HepG2 (cell line): ENCODE data around the gene EBP. TPM values are rescaled to one million over a fixed set of nuclear protein-coding genes. Genes with fewer than 3 reads are reported as not detected.

Experiments used
- ATAC-seq: fragments of 200-7000 bp; cut with Tn5 transposase; 3 replicates; pipeline ENCODE4 v1.9.1; 2020; ENCODE audit warnings: mild to moderate bottlenecking, moderate library complexity
- BruUV-seq: library from RNA; stranded (reverse); fragments of 400-500 nt; replicated peaks from 2 replicates; lab custom pipeline; 2021; lab: Mats Ljungman, UMichigan
- CTCF ChIA-PET: fragments of 300-600 bp; formaldehyde crosslinking; extraction: SDS; loops from one replicate; lab custom pipeline; 2021; ENCODE audit warnings: low total read pairs, inconsistent platforms, low intra/inter-chr PET ratio; lab: Yijun Ruan, JAX
- POLR2A ChIA-PET: fragments of 350-600 bp; sonication (Branson Sonifier 250); formaldehyde crosslinking; loops from one replicate; lab custom pipeline; 2020; ENCODE audit warnings: antibody characterized with exemption, inconsistent platforms; lab: Yijun Ruan, JAX
- DNase-seq: peaks from one replicate; pipeline ENCODE4 v3.0.0-alpha.2; 2015; ENCODE audit warnings: low spot score
- FAIRE-seq: peaks from 3 replicates; lab custom pipeline; 2011; peaks lifted over from hg19 to GRCh38; lab: Jason Lieb, UNC
- H2AFZ ChIP-seq: one replicate; pipeline ENCODE4 v1.6.1; 2011; ENCODE audit warnings: low read length, inconsistent platforms
- H3K27ac ChIP-seq: fragments of 300-600 bp; 3 replicates; pipeline ENCODE4 v1.8.0; 2011; ENCODE audit warnings: mixed run types, mild to moderate bottlenecking, mixed read lengths, low read length, inconsistent platforms; ENCODE audit not compliant: insufficient read depth; ENCODE audit errors: extremely low read length
- H3K27me3 ChIP-seq, 2 experiments: fragments of 200-600 bp in 1 of 2; 2 replicates in 1 of 2; 3 replicates in 1 of 2; pipeline versions ENCODE4 v1.6.0 to v1.8.0; 2011; ENCODE audit warnings: low read length in 2 of 2, mild to moderate bottlenecking in 2 of 2, moderate library complexity in 2 of 2, inconsistent platforms in 1 of 2; ENCODE audit not compliant: insufficient read depth in 2 of 2, control insufficient read depth in 1 of 2
- H3K36me3 ChIP-seq, 2 experiments: fragments of 200-600 bp in 1 of 2; replicated peaks in 1 of 2; 2 replicates in 1 of 2; 3 replicates in 1 of 2; pipeline versions ENCODE4 v1.5.1 to v1.8.0; 2011; ENCODE audit warnings: low read length in 2 of 2, inconsistent platforms in 1 of 2; ENCODE audit not compliant: insufficient read depth in 2 of 2, control insufficient read depth in 1 of 2
- H3K4me1 ChIP-seq: 2 replicates; pipeline ENCODE4 v1.5.1; 2012; ENCODE audit warnings: low read length, inconsistent platforms; ENCODE audit not compliant: insufficient read depth
- H3K4me2 ChIP-seq: 2 replicates; pipeline ENCODE4 v1.6.0; 2011; ENCODE audit warnings: low read depth, low read length, inconsistent platforms
- H3K4me3 ChIP-seq, 3 experiments: fragments of 200-600 bp in 1 of 3; sonication (generic), shearing (Covaris generic) in 1 of 3; replicated peaks in 1 of 3; 2 replicates each; pipeline ENCODE4 v1.5.1; 2011 to 2016; ENCODE audit warnings: low read length in 3 of 3, inconsistent platforms in 2 of 3, low read depth in 2 of 3, mild to moderate bottlenecking in 2 of 3, control low read depth in 1 of 3, mixed read lengths in 1 of 3; ENCODE audit not compliant: insufficient read depth in 1 of 3
- H3K79me2 ChIP-seq: one replicate; pipeline ENCODE4 v1.6.1; 2011; ENCODE audit warnings: low read length, inconsistent platforms; ENCODE audit not compliant: insufficient read depth
- H3K9ac ChIP-seq: 2 replicates; pipeline ENCODE4 v1.6.0; 2011; ENCODE audit warnings: mild to moderate bottlenecking, low read depth, low read length, inconsistent platforms; ENCODE audit not compliant: insufficient read depth
- H3K9me3 ChIP-seq: 2 replicates; pipeline ENCODE4 v1.5.1; 2012; ENCODE audit warnings: mild to moderate bottlenecking, low read length
- H4K20me1 ChIP-seq: 2 replicates; pipeline ENCODE4 v1.6.0; 2011; ENCODE audit warnings: inconsistent platforms, mild to moderate bottlenecking, low read length, moderate library complexity; ENCODE audit not compliant: insufficient read depth
- FIP1L1 ChIP-seq: fragments of 200-400 bp; formaldehyde crosslinking; IDR thresholded peaks from 2 replicates; pipeline ENCODE4 v1.6.1; 2018; ENCODE audit warnings: low read depth, mild to moderate bottlenecking, low read length, moderate library complexity, borderline replicate concordance; ENCODE audit not compliant: insufficient read depth
- PAWR ChIP-seq: sonication (generic); formaldehyde crosslinking; IDR thresholded peaks from 2 replicates; pipeline ENCODE4 v1.4.0; 2020; ENCODE audit warnings: missing genetic modification reagents, mild to moderate bottlenecking, borderline replicate concordance
- PPARG ChIP-seq: conservative IDR thresholded peaks from 2 replicates; pipeline ENCODE4 v1.6.1; 2016; ENCODE audit warnings: missing biosample characterization, missing genetic modification reagents
- ZNF24 ChIP-seq: fragments of 450-650 bp; IDR thresholded peaks from 2 replicates; pipeline ENCODE4 v1.6.1; 2017; ENCODE audit warnings: antibody characterized with exemption, mild to moderate bottlenecking
- WGBS: methylation state at CpG from one replicate; pipeline ENCODE4 v1.1.6; 2017; ENCODE audit warnings: low lambda C conversion rate; 5-methylcytosine and 5-hydroxymethylcytosine counted together
- in situ Hi-C: cut with HindIII; loops from 2 replicates; pipeline ENCODE4 v1.10.0; 2017; ENCODE audit warnings: low pct_unique_long_range_greater_than_20kb; ENCODE audit not compliant: extremely low pct_ligation_motif_present
- intact Hi-C: fragments of 100-400 bp; cut with micrococcal nuclease; formaldehyde crosslinking; loops from one replicate; pipeline ENCODE4 v1.10.0; 2022; ENCODE audit not compliant: unreplicated experiment
- polyA plus RNA-seq, 8 experiments: library from polyadenylated mRNA; depleted of rRNA in 3 of 8; stranded (reverse) in 7 of 8; unstranded in 1 of 8; fragments of >200 nt; fragmentation: Illumina TruSeq in 4 of 8; extraction: Trizol in 4 of 8; gene quantifications; 2 replicates each; pipeline versions ENCODE4 v1.2.1 to v1.2.3, GENCODE V29; 2011 to 2016; ENCODE audit warnings: low read depth in 4 of 8, missing spikeins in 1 of 8, mixed read lengths in 1 of 8; ENCODE audit not compliant: insufficient read depth in 1 of 8
- total RNA-seq, 5 experiments: library from RNA; depleted of rRNA; stranded (reverse); fragments of >200 nt; fragmentation: Illumina TruSeq; extraction: Trizol; gene quantifications; 2 replicates each; pipeline ENCODE4 v1.2.3, GENCODE V29; 2016; ENCODE audit warnings: low read depth in 1 of 5
- TF ChIP-seq, protein P1 (sequence below): IDR thresholded peaks from 2 replicates; pipeline ENCODE4 v1.6.1; 2016; ENCODE audit warnings: mild to moderate bottlenecking
- TF ChIP-seq, protein P2 (sequence below), 2 experiments: fragments of 450-650 bp in 1 of 2; sonication (generic) in 1 of 2; formaldehyde crosslinking; IDR thresholded peaks; 2 replicates each; pipeline versions ENCODE4 v1.5.0 to v1.8.0; 2020 to 2022; ENCODE audit warnings: mild to moderate bottlenecking in 1 of 2, missing genetic modification reagents in 1 of 2
- TF ChIP-seq, protein P3 (sequence below): sonication (generic); formaldehyde crosslinking; IDR thresholded peaks from 2 replicates; pipeline ENCODE4 v1.8.1; 2023; ENCODE audit warnings: mild to moderate bottlenecking, missing genetic modification reagents, borderline replicate concordance

Gene EBP
- total and polyA plus RNA-seq, 2 of the 13 experiments (the other 11 are each of a cell fraction or from before 2014, with no cell fraction given) = 106 to 260 TPM

DNA sequence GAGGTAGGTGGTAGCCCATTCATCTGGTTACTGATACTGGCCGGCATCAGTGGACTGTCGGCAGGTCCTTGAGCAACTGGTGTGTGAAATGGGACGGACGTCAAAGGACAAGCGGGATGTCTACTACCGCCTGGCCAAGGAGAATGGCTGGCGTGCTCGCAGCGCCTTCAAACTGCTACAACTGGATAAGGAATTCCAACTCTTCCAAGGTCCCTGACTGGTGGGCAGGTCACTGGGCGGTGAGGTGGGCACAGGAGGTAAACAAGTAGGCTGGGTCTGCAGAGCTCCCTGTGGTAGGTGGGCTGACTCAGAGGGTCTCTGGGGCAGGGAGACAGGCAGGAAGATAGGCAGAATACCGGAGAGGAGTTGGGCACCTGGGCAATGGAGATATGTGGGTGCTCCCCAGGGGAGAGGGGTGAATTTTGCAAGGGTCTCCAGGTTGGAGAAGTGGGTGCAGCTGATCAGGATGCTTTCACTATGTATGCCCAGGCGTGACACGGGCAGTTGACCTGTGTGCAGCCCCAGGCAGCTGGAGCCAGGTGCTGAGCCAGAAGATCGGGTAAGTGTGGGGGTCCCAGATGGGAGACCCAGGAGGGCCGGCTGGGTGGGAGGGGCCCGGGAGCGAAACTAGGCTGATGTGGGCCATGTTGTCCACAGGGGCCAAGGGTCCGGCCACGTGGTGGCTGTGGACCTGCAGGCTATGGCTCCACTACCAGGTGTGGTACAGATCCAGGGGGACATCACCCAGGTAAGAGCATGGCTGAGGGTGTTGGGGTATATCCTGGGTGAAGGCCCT, 43.5 kb upstream of the EBP start:
- Histone ChIP-seq H3K27me3 (no peaks in the 10 kb centered on the region; a peak in 1 of 5 replicates), H3K4me1 (peaks cover 31% of the 10 kb centered on the region), H3K4me2 (0 out of 2 replicates have a peak overlapping the region, but pooled peaks have one; percentile 74), H2AFZ (no peak overlapping the region), H3K27ac (no peak overlapping the region), H3K36me3 (peaks cover 8 to 10% of the 10 kb centered on the region in 2 experiments; a peak in 3 of 5 replicates), H4K20me1 (no peaks in the 10 kb centered on the region), H3K9me3 (no peaks in the 10 kb centered on the region), H3K79me2 (peaks cover 19% of the 10 kb centered on the region), H3K4me3 (no peak overlapping the region), H3K9ac (no peak overlapping the region)
- CTCF ChIA-PET = no interaction called here
- FAIRE-seq (no peak), DNase-seq (no peak), ATAC-seq (no peak)
- in situ Hi-C loops (no loop called here), intact Hi-C loops (loop anchor here (10.0 kb wide), 1 partner anchor 57 kb away; the partner anchor contains the start of gene TBC1D25)
- 100% methylated on average over 10 of the region's 19 CpGs for WGBS
- TF ChIP-seq, protein P1, sequence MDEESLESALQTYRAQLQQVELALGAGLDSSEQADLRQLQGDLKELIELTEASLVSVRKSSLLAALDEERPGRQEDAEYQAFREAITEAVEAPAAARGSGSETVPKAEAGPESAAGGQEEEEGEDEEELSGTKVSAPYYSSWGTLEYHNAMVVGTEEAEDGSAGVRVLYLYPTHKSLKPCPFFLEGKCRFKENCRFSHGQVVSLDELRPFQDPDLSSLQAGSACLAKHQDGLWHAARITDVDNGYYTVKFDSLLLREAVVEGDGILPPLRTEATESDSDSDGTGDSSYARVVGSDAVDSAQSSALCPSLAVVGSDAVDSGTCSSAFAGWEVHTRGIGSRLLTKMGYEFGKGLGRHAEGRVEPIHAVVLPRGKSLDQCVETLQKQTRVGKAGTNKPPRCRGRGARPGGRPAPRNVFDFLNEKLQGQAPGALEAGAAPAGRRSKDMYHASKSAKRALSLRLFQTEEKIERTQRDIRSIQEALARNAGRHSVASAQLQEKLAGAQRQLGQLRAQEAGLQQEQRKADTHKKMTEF = no peak
- no peak for TF ChIP-seq PPARG (CRISPR knock-in tag)
- TF ChIP-seq, protein P2, sequence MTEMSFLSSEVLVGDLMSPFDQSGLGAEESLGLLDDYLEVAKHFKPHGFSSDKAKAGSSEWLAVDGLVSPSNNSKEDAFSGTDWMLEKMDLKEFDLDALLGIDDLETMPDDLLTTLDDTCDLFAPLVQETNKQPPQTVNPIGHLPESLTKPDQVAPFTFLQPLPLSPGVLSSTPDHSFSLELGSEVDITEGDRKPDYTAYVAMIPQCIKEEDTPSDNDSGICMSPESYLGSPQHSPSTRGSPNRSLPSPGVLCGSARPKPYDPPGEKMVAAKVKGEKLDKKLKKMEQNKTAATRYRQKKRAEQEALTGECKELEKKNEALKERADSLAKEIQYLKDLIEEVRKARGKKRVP (CRISPR knock-in tag; IDR thresholded peaks at IDR 0.05) = no peak
- BruUV-seq = no TSS peak
- POLR2A ChIA-PET = no interaction called here

DNA sequence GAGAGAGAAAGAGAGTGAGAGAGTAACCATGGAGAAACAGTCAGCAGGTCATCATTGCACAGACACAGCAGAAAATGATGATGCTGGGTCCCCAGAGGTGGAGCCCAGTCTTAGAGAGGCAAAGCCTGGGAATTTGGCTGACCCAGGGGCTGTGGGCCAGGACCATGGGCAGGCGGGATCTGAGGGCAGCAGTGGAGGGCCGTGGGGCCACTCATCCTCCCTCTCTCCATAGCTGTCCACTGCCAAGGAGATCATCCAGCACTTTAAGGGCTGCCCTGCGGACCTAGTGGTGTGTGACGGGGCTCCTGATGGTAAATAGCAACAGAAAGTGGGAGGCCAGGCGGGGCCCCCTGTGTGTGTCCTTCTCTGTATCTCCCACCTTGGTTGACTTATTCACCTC, 42.8 kb upstream of the EBP start:
- intact Hi-C loops (loop anchor here (10.0 kb wide), 1 partner anchor 56 kb away; the partner anchor contains the start of gene TBC1D25), in situ Hi-C loops (no loop called here)
- CTCF ChIA-PET = no interaction called here

More for the DNA sequence above, 42.8 kb upstream of the EBP start:
- H3K4me2 ChIP-seq = no peak overlapping the region
- H4K20me1 ChIP-seq = no peaks in the 10 kb centered on the region
- ATAC-seq (no peak), DNase-seq (no peak), FAIRE-seq (no peak)
- no peak overlapping the region for H3K9ac ChIP-seq
- TF ChIP-seq FIP1L1 (no peak), ZNF24 (no peak), PAWR (no peak)
- TF ChIP-seq, protein P3, sequence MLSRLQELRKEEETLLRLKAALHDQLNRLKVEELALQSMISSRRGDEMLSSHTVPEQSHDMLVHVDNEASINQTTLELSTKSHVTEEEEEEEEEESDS = no peak
- peaks cover 8 to 10% of the 10 kb centered on the region in 2 experiments; a peak in 3 of 5 replicates for H3K36me3 ChIP-seq
- peaks cover 19% of the 10 kb centered on the region for H3K79me2 ChIP-seq
- H2AFZ ChIP-seq = no peak overlapping the region
- H3K4me1 ChIP-seq = peaks cover 25% of the 10 kb centered on the region
- POLR2A ChIA-PET = no interaction called here
- BruUV-seq = no TSS peak
- WGBS = 96% methylated on average over 5 of the region's 5 CpGs
- H3K9me3 ChIP-seq = no peaks in the 10 kb centered on the region
- H3K27me3 ChIP-seq = no peaks in the 10 kb centered on the region; a peak in 1 of 5 replicates
- no peak overlapping the region for H3K27ac ChIP-seq
- H3K4me3 ChIP-seq = no peak overlapping the region
